B cell (primary cell): ENCODE results near the gene PITHD1. TPM values are rescaled to one million over a fixed set of nuclear protein-coding genes. Genes with fewer than 3 reads are reported as not detected.

ENCODE experiments used
- ATAC-seq: fragments of 200-7000 bp; cut with Tn5 transposase; one replicate; pipeline ENCODE4 v1.10.0; 2021; ENCODE audit warnings: low read depth, mild to moderate bottlenecking, moderate number of reproducible peaks, moderate library complexity
- CTCF ChIA-PET: fragments of 350-600 bp; sonication (Branson Sonifier 250); formaldehyde crosslinking; loops from one replicate; lab custom pipeline; 2021; ENCODE audit warnings: antibody characterized with exemption, inconsistent platforms; lab: Charles Lee
- POLR2A ChIA-PET: fragments of 350-600 bp; sonication (Branson Sonifier 250); formaldehyde crosslinking; loops from one replicate; lab custom pipeline; 2021; ENCODE audit warnings: antibody characterized with exemption; lab: Charles Lee
- DNase-seq: peaks from one replicate; pipeline ENCODE4 v3.0.0; 2013
- H2AFZ ChIP-seq: 2 replicates; pipeline ENCODE4 v1.6.1; 2012; ENCODE audit warnings: mild to moderate bottlenecking, low read depth, low read length; ENCODE audit not compliant: insufficient read depth, poor library complexity, severe bottlenecking
- H3K27ac ChIP-seq, 2 donors: 1 replicate in 1 of 2; 2 replicates in 1 of 2; pipeline ENCODE4 v1.5.1; 2012 to 2013; ENCODE audit warnings: low read length in 2 of 2, mild to moderate bottlenecking in 2 of 2, moderate library complexity in 1 of 2
- H3K27me3 ChIP-seq, 4 experiments: fragments of 200-600 bp in 1 of 4; sonication (generic) in 1 of 4; replicated peaks in 1 of 4; 1 replicate in 2 of 4; 2 replicates in 2 of 4; pipeline versions ENCODE4 v1.6.1 to v1.7.0; 2013 to 2016; ENCODE audit warnings: low read length in 3 of 4, mild to moderate bottlenecking in 2 of 4, mixed read lengths in 1 of 4, moderate library complexity in 1 of 4; ENCODE audit not compliant: insufficient read depth in 4 of 4, control insufficient read depth in 3 of 4; ENCODE audit errors: control extremely low read depth in 1 of 4
- H3K36me3 ChIP-seq, 2 experiments: replicated peaks in 1 of 2; 1 replicate in 1 of 2; 2 replicates in 1 of 2; pipeline versions ENCODE4 v1.6.1 to v1.7.1; 2013; ENCODE audit warnings: low read length in 1 of 2; ENCODE audit not compliant: insufficient read depth in 2 of 2, control insufficient read depth in 1 of 2; ENCODE audit errors: control extremely low read depth in 1 of 2, extremely low read depth in 1 of 2
- H3K4me1 ChIP-seq, 2 donors: fragments of 200-600 bp in 1 of 2; sonication (generic) in 1 of 2; 1 replicate in 1 of 2; 2 replicates in 1 of 2; pipeline versions ENCODE4 v1.5.1 to v1.6.1; 2013 to 2017; ENCODE audit warnings: low read length in 2 of 2; ENCODE audit not compliant: control insufficient read depth in 2 of 2, insufficient read depth in 2 of 2
- H3K4me2 ChIP-seq: replicated peaks from 2 replicates; pipeline ENCODE3; 2012; ENCODE audit warnings: mild to moderate bottlenecking, low read depth, low read length; ENCODE audit not compliant: poor library complexity, severe bottlenecking
- H3K4me3 ChIP-seq, 5 experiments: fragments of 200-600 bp in 1 of 5; sonication (generic) in 1 of 5; 1 replicate in 3 of 5; 2 replicates in 2 of 5; pipeline versions ENCODE4 v1.5.1 to v1.7.0; 2011 to 2016; ENCODE audit warnings: low read length in 4 of 5, mild to moderate bottlenecking in 4 of 5, low read depth in 2 of 5, control low read depth in 1 of 5, moderate library complexity in 1 of 5; ENCODE audit not compliant: insufficient read depth in 1 of 5; ENCODE audit errors: control extremely low read depth in 1 of 5, extremely low read depth in 1 of 5
- H3K79me2 ChIP-seq: fragments of 200-600 bp; sonication (generic); one replicate; pipeline ENCODE4 v1.6.0; 2016; ENCODE audit warnings: low read length; ENCODE audit not compliant: control insufficient read depth, insufficient read depth
- H3K9ac ChIP-seq: fragments of 200-600 bp; sonication (generic); 2 replicates; pipeline ENCODE4 v1.6.1; 2017; ENCODE audit warnings: mild to moderate bottlenecking, low read length, moderate library complexity
- H3K9me3 ChIP-seq, 3 donors: one replicate each; pipeline versions ENCODE4 v1.6.1 to v1.7.1; 2013; ENCODE audit warnings: low read length in 2 of 3; ENCODE audit not compliant: control insufficient read depth in 2 of 3, insufficient read depth in 1 of 3; ENCODE audit errors: control extremely low read depth in 1 of 3
- H4K20me1 ChIP-seq: 2 replicates; pipeline ENCODE4 v1.6.0; 2012; ENCODE audit warnings: mild to moderate bottlenecking, low read length; ENCODE audit not compliant: insufficient read depth, control insufficient read depth, poor library complexity, severe bottlenecking
- H3K27ac Mint-ChIP-seq: one replicate; pipeline ENCODE4 v1.8.0; 2021; ENCODE audit warnings: mixed read lengths
- H3K27me3 Mint-ChIP-seq: one replicate; pipeline ENCODE4 v1.8.0; 2021; ENCODE audit warnings: mixed read lengths
- H3K4me1 Mint-ChIP-seq: one replicate; pipeline ENCODE4 v1.8.0; 2021; ENCODE audit warnings: mixed read lengths
- H3K4me3 Mint-ChIP-seq: one replicate; pipeline ENCODE4 v1.8.0; 2021; ENCODE audit warnings: mixed read lengths
- H3K9me3 Mint-ChIP-seq: one replicate; pipeline ENCODE4 v1.8.0; 2022; ENCODE audit warnings: mixed read lengths; ENCODE audit not compliant: insufficient read depth
- EZH2 ChIP-seq: IDR thresholded peaks from 2 replicates; pipeline ENCODE4 v1.6.1; 2012; ENCODE audit warnings: borderline replicate concordance, low read depth, mild to moderate bottlenecking, moderate library complexity, low read length; ENCODE audit not compliant: insufficient read depth, poor library complexity, severe bottlenecking
- WGBS: methylation state at CpG from one replicate; pipeline ENCODE4 v1.1.5; 2013; ENCODE audit warnings: missing lambda C conversion rate; ENCODE audit not compliant: insufficient coverage; 5-methylcytosine and 5-hydroxymethylcytosine counted together
- intact Hi-C: fragments of 100-400 bp; cut with micrococcal nuclease; formaldehyde crosslinking; loops from one replicate; pipeline ENCODE4 v1.10.0; 2022
- polyA plus RNA-seq: library from polyadenylated mRNA; depleted of rRNA; stranded (reverse); fragments of >200 nt; gene quantifications from 2 replicates; pipeline ENCODE4 v1.2.3, GENCODE V29; 2012
- total RNA-seq, 2 donors: library from RNA; stranded (reverse); fragments of 120-200 nt in 1 of 2; gene quantifications; 1 replicate in 1 of 2; 2 replicates in 1 of 2; pipeline versions ENCODE4 v1.2.3 to v1.2.4, GENCODE V29; 2013 to 2022
- TF ChIP-seq, protein P1 (sequence below): fragments of 200-600 bp; IDR thresholded peaks from one replicate; pipeline ENCODE4 v1.8.0; 2022; ENCODE audit warnings: antibody characterized with exemption, mild to moderate bottlenecking

The PITHD1 gene
- total and polyA plus RNA-seq, 2 donors (not counting 1 experiment from before 2014, with no cell fraction given): 32.4 to 62.2 TPM

DNA sequence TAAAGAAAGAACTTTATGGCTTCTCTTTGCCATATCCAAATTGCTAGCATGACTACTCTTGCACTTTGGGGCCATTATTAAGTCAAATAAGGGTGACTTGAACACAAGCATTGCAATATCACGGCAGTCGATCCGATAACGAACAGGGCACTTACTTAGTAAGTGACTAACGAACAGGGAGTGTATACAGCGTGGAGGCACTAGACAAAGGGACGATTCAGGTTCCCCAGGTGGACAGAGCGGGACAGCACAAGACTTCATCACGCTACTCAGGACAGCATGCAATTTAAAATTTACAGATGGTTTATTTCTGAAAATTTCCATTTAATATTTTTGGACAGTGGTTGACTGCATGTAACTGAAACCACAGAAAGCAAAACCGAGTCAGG lies 5.4 kb upstream of the PITHD1 start:
- Histone ChIP-seq H3K9ac (no peak overlapping the region), H4K20me1 (no peaks in the 10 kb centered on the region), H3K4me3 (no peak overlapping the region), H3K27ac (no peak overlapping the region), H3K9me3 (no peaks in the 10 kb centered on the region), H3K4me1 (peaks cover 8 to 11% of the 10 kb centered on the region in 2 donors), H3K4me2 (no peak overlapping the region), H3K79me2 (peaks cover 50% of the 10 kb centered on the region), H3K27me3 (no peaks in the 10 kb centered on the region), H3K36me3 (no peaks in the 10 kb centered on the region), H2AFZ (no peak overlapping the region)
- intact Hi-C loops: loop anchor here (1.0 to 2.0 kb wide), 2 partner anchors 144 to 340 kb away; partner anchors contain the start of gene MYOM3
- TF ChIP-seq, protein P1, sequence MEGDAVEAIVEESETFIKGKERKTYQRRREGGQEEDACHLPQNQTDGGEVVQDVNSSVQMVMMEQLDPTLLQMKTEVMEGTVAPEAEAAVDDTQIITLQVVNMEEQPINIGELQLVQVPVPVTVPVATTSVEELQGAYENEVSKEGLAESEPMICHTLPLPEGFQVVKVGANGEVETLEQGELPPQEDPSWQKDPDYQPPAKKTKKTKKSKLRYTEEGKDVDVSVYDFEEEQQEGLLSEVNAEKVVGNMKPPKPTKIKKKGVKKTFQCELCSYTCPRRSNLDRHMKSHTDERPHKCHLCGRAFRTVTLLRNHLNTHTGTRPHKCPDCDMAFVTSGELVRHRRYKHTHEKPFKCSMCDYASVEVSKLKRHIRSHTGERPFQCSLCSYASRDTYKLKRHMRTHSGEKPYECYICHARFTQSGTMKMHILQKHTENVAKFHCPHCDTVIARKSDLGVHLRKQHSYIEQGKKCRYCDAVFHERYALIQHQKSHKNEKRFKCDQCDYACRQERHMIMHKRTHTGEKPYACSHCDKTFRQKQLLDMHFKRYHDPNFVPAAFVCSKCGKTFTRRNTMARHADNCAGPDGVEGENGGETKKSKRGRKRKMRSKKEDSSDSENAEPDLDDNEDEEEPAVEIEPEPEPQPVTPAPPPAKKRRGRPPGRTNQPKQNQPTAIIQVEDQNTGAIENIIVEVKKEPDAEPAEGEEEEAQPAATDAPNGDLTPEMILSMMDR: no peak
- no peak for TF ChIP-seq EZH2
- H3K27ac Mint-ChIP-seq: no peak overlapping the region
- ATAC-seq: no peak
- DNase-seq: no peak
- 100% methylated on average over 7 of the region's 10 CpGs for WGBS
- H3K4me3 Mint-ChIP-seq: no peak overlapping the region
- H3K4me1 Mint-ChIP-seq: peaks cover 12% of the 10 kb centered on the region
- no peaks in the 10 kb centered on the region for H3K27me3 Mint-ChIP-seq
- POLR2A ChIA-PET: no interaction called here
- no peaks in the 10 kb centered on the region for H3K9me3 Mint-ChIP-seq
- CTCF ChIA-PET: interaction anchor here (1.0 to 5.7 kb wide), 3 partner anchors 76 to 255 kb away, joined by 3 to 52 read pairs (median 9); no protein-coding TSS in a partner anchor

DNA sequence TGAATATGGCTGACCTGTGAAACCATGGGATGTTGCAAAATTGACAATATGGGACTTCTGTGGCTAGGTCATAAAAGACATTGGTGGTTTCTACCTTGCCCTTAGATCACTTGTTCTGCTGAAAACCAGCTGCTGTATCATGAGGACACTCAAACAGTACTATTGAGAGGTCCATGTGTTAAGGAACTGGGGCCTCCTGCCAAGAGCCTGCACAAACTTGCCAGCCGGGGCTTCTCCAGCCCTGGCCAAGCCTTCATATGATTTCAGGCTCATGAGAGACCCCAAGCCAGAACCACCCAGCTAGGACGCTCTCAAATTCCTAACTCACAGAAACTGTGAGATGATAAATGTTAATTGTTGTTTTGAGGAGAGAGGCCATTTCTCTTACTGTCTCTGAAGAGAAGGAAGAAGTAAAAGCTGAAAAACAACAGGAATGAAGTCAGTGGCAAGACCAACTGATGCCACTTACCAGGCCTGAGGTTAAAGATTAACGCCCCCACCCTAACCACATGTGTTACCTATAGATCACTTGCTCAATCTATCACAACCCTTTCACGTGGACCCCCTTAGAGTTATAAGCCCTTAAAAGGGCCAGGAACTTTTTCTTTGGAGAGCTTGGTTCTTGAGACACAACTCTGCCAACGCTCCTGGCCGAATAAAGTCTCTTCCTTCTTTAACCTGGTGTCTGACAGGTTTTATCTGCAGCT lies 3.9 kb upstream of the PITHD1 start:
- Histone ChIP-seq H3K9ac (no peak overlapping the region), H3K79me2 (peaks cover 62% of the 10 kb centered on the region), H3K27me3 (no peaks in the 10 kb centered on the region), H3K27ac (no peak overlapping the region), H3K36me3 (peaks cover 0 to under 1% of the 10 kb centered on the region in 2 experiments), H3K4me1 (peaks cover 14 to 18% of the 10 kb centered on the region in 2 donors), H2AFZ (no peak overlapping the region), H3K4me2 (no peak overlapping the region), H3K9me3 (no peaks in the 10 kb centered on the region), H4K20me1 (peaks cover 6% of the 10 kb centered on the region), H3K4me3 (no peak overlapping the region)
- intact Hi-C loops: no loop called here
- no peaks in the 10 kb centered on the region for H3K9me3 Mint-ChIP-seq
- ChIA-PET CTCF (interaction anchor here (0.7 to 5.7 kb wide), 5 partner anchors 25 to 617 kb away, joined by 3 to 52 read pairs (median 5); no protein-coding TSS in a partner anchor), POLR2A (no interaction called here)
- no peaks in the 10 kb centered on the region for H3K27me3 Mint-ChIP-seq
- H3K4me1 Mint-ChIP-seq: peaks cover 21% of the 10 kb centered on the region
- DNase-seq (no peak), ATAC-seq (no peak)
- TF ChIP-seq EZH2: no peak
- TF ChIP-seq, protein P1: no peak
- 70% methylated on average over 2 of the region's 6 CpGs for WGBS
- no peak overlapping the region for H3K4me3 Mint-ChIP-seq
- no peak overlapping the region for H3K27ac Mint-ChIP-seq
